ENCODE data around the gene MOK. TPM values are rescaled to one million over a fixed set of nuclear protein-coding genes. Genes with fewer than 3 reads are reported as not detected.
A peak's percentile ranks its signal among the peaks of the same experiment; 100 is the strongest.

The MOK gene
- total RNA-seq, 1 experiment from 2014 or later: 2.8 TPM

DNA sequence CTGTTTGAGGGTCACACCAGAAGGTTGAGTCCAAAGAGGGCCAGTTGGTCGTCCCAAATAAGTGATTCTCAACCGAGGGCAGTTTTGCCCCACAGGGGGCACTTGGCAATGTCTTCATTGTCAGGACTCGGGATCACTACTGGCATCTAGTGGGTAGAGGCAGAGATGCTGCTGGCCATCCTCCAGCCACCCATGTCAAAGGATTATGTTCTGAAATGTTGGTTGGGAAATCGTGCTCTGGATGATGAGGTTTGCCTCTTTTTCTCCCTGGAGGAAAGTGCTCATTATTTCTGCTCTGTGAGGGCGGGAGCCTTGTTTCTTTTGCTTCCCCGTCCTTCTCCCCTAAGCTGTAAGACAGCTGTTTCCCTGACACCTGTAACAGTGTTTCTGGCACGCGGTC lies 18.1 kb upstream of the MOK start:
- Mint-ChIP-seq H3K4me3 (peak overlapping the region in 1 of 2 experiments; percentile 31; a peak in 1 of 5 replicates), H3K36me3 (ENCODE audit: insufficient read depth in 1 of 3, low read depth in 3 of 3) (peaks cover 0 to 9% (median 4%) of the 10 kb centered on the region in 3 experiments; a peak in 6 of 7 replicates), H3K9me3 (no peaks in the 10 kb centered on the region), H3K4me1 (peaks cover 20 to 27% of the 10 kb centered on the region in 2 experiments), H3K27me3 (ENCODE audit: low read depth) (no peaks in the 10 kb centered on the region; the same call in 1 of the 2 replicates), H3K27ac (no peak overlapping the region; a peak in 2 of 7 replicates)
- Histone ChIP-seq H3K9me3 (ENCODE audit: control insufficient read depth, low read depth, low read length) (no peaks in the 10 kb centered on the region), H3T11ph (ENCODE audit: low read length) (no peak overlapping the region), H3K9ac (ENCODE audit: extremely low read depth, insufficient read length, low read length) (no peak overlapping the region), H3K79me1 (ENCODE audit: insufficient read depth, low read depth, low read length, poor library complexity, severe bottlenecking) (no peaks in the 10 kb centered on the region), H3K4me1 (ENCODE audit: insufficient read depth, low read length) (no peaks in the 10 kb centered on the region; the same call in 1 of the 2 replicates), H3K23me2 (ENCODE audit: insufficient read length, low read depth, low read length, poor library complexity, severe bottlenecking) (peaks cover 9% of the 10 kb centered on the region), H3K27ac (ENCODE audit: insufficient read length, low read depth, low read length) (no peak overlapping the region), H3K27me3 (ENCODE audit: insufficient read depth, low read length) (no peaks in the 10 kb centered on the region), H2AFZ (ENCODE audit: low read length) (no peak overlapping the region), H3K14ac (ENCODE audit: insufficient read depth, low read length) (no peak overlapping the region), H3K18ac (ENCODE audit: insufficient read length, low read depth, low read length) (no peak overlapping the region), H3K79me2 (ENCODE audit: insufficient read depth, low read length) (no peaks in the 10 kb centered on the region), H4K8ac (replicated peaks; ENCODE audit: insufficient read length, low read depth, low read length) (no peak overlapping the region), H4K5ac (ENCODE audit: insufficient read length, low read depth, low read length) (no peak overlapping the region), H4K91ac (ENCODE audit: insufficient read length, low read depth, low read length) (no peak overlapping the region), H2BK15ac (ENCODE audit: low read depth, low read length) (no peak overlapping the region), H4K20me1 (ENCODE audit: control insufficient read depth, insufficient read depth, insufficient read length) (no peaks in the 10 kb centered on the region), H3K56ac (ENCODE audit: insufficient read length, low read depth, low read length) (no peak overlapping the region), H2BK20ac (ENCODE audit: low read depth, low read length, poor library complexity, severe bottlenecking) (no peak overlapping the region), H2BK120ac (ENCODE audit: low read depth, low read length, poor library complexity, severe bottlenecking) (no peak overlapping the region), H3K23ac (ENCODE audit: insufficient read length, low read depth, low read length) (no peak overlapping the region), H2BK5ac (ENCODE audit: insufficient read length, low read length) (no peak overlapping the region), H2AK5ac (ENCODE audit: insufficient read length, low read length) (no peak overlapping the region), H2BK12ac (ENCODE audit: insufficient read length, low read depth, low read length) (no peak overlapping the region), H3K4ac (ENCODE audit: low read depth, low read length) (no peak overlapping the region), H3K4me2 (ENCODE audit: insufficient read depth, insufficient read length, low read length) (no peak overlapping the region)
- TF ChIP-seq, protein P1, sequence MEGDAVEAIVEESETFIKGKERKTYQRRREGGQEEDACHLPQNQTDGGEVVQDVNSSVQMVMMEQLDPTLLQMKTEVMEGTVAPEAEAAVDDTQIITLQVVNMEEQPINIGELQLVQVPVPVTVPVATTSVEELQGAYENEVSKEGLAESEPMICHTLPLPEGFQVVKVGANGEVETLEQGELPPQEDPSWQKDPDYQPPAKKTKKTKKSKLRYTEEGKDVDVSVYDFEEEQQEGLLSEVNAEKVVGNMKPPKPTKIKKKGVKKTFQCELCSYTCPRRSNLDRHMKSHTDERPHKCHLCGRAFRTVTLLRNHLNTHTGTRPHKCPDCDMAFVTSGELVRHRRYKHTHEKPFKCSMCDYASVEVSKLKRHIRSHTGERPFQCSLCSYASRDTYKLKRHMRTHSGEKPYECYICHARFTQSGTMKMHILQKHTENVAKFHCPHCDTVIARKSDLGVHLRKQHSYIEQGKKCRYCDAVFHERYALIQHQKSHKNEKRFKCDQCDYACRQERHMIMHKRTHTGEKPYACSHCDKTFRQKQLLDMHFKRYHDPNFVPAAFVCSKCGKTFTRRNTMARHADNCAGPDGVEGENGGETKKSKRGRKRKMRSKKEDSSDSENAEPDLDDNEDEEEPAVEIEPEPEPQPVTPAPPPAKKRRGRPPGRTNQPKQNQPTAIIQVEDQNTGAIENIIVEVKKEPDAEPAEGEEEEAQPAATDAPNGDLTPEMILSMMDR (conservative IDR thresholded peaks at IDR 0.05): peak; percentile 72
- peak; percentile 62 for DNase-seq
- WGBS (ENCODE audit: extremely low coverage, insufficient read length, low lambda C conversion rate): no CpG with 5 or more reads among the region's 8 CpGs

All from H9 (cell line).